ENCODE measurements around the gene RACGAP1. TPM values are rescaled to one million over a fixed set of nuclear protein-coding genes. Genes with fewer than 3 reads are reported as not detected.

Gene RACGAP1
- polyA plus RNA-seq, 1 of the 3 experiments (the other 2 are of a cell fraction): 21.5 TPM

DNA sequence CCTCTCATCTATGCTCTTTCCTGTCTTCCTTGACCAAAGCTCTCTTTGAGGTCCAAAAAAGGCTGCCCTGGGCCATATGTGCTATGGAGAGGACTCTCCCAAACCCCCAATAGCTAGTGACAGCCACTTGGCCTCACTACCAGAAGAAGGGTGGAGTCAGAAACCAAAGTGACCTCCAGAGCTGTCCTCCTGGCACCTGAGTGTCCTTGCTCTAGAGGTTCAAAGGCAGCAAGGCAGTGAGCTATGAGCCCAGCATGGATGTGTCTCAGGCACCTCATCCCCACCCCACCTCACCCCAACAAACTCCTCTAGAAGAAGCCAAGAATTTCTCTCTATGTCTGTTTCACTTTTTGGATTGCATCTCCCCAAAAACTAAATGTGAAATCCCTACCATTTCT is 67.7 kb downstream of the RACGAP1 start:
- Histone ChIP-seq H3K9ac (no peak overlapping the region), H3K4me2 (no peak overlapping the region), H3K27ac (ENCODE audit: low read depth in 2 of 2, low read length in 1 of 2) (no peak overlapping the region), H3K9me2 (no peaks in the 10 kb centered on the region), H2AFZ (ENCODE audit: low read depth) (no peak overlapping the region), H3K9me3 (no peaks in the 10 kb centered on the region), H4K20me1 (ENCODE audit: insufficient read depth) (no peaks in the 10 kb centered on the region), H3K36me3 (replicated peaks in 1 of 2; ENCODE audit: control insufficient read depth in 1 of 2, insufficient read depth in 2 of 2, low read length in 1 of 2) (no peaks in the 10 kb centered on the region), H3K27me3 (ENCODE audit: insufficient read depth) (no peaks in the 10 kb centered on the region), H3K79me2 (ENCODE audit: insufficient read depth) (no peaks in the 10 kb centered on the region), H3K4me1 (ENCODE audit: control insufficient read depth in 1 of 2, insufficient read depth in 2 of 2, low read depth in 1 of 2, low read length in 1 of 2) (peaks cover 0 to 11% of the 10 kb centered on the region in 2 experiments; a peak in 3 of 4 replicates), H3K4me3 (ENCODE audit: low read depth in 2 of 2, low read length in 1 of 2) (no peak overlapping the region), H3F3A (replicated peaks; ENCODE audit: insufficient read depth) (no peaks in the 10 kb centered on the region)
- TF ChIP-seq, protein P1, sequence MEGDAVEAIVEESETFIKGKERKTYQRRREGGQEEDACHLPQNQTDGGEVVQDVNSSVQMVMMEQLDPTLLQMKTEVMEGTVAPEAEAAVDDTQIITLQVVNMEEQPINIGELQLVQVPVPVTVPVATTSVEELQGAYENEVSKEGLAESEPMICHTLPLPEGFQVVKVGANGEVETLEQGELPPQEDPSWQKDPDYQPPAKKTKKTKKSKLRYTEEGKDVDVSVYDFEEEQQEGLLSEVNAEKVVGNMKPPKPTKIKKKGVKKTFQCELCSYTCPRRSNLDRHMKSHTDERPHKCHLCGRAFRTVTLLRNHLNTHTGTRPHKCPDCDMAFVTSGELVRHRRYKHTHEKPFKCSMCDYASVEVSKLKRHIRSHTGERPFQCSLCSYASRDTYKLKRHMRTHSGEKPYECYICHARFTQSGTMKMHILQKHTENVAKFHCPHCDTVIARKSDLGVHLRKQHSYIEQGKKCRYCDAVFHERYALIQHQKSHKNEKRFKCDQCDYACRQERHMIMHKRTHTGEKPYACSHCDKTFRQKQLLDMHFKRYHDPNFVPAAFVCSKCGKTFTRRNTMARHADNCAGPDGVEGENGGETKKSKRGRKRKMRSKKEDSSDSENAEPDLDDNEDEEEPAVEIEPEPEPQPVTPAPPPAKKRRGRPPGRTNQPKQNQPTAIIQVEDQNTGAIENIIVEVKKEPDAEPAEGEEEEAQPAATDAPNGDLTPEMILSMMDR (IDR thresholded peaks at IDR 0.05): no peak
- TF ChIP-seq YY1 (IDR thresholded peaks at IDR 0.05; ENCODE audit: low read depth): no peak
- no peak for TF ChIP-seq NFIC (IDR thresholded peaks at IDR 0.05; ENCODE audit: borderline replicate concordance)
- TF ChIP-seq EZH2phosphoT487 (IDR thresholded peaks at IDR 0.05; ENCODE audit: borderline replicate concordance, low read depth): no peak
- TF ChIP-seq SIN3A (IDR thresholded peaks at IDR 0.05; ENCODE audit: borderline replicate concordance, low read depth, low read length): no peak
- TF ChIP-seq, protein P2, sequence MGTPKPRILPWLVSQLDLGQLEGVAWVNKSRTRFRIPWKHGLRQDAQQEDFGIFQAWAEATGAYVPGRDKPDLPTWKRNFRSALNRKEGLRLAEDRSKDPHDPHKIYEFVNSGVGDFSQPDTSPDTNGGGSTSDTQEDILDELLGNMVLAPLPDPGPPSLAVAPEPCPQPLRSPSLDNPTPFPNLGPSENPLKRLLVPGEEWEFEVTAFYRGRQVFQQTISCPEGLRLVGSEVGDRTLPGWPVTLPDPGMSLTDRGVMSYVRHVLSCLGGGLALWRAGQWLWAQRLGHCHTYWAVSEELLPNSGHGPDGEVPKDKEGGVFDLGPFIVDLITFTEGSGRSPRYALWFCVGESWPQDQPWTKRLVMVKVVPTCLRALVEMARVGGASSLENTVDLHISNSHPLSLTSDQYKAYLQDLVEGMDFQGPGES (IDR thresholded peaks at IDR 0.05; ENCODE audit: low read depth, low read length): no peak
- TF ChIP-seq, protein P3, sequence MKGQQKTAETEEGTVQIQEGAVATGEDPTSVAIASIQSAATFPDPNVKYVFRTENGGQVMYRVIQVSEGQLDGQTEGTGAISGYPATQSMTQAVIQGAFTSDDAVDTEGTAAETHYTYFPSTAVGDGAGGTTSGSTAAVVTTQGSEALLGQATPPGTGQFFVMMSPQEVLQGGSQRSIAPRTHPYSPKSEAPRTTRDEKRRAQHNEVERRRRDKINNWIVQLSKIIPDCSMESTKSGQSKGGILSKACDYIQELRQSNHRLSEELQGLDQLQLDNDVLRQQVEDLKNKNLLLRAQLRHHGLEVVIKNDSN (IDR thresholded peaks at IDR 0.05; ENCODE audit: borderline replicate concordance, low read depth): no peak
- TF ChIP-seq FOXJ3 (CRISPR knock-in tag; IDR thresholded peaks at IDR 0.05): no peak
- no peak for TF ChIP-seq RXRA (IDR thresholded peaks at IDR 0.05; ENCODE audit: borderline replicate concordance, low read depth)
- TF ChIP-seq POLR2AphosphoS5 (IDR thresholded peaks at IDR 0.05; ENCODE audit: low read depth, low read length): no peak
- no peak for TF ChIP-seq GABPA (IDR thresholded peaks at IDR 0.05; ENCODE audit: low read depth)
- TF ChIP-seq TCF12 (IDR thresholded peaks at IDR 0.05): no peak
- TF ChIP-seq, protein P4, sequence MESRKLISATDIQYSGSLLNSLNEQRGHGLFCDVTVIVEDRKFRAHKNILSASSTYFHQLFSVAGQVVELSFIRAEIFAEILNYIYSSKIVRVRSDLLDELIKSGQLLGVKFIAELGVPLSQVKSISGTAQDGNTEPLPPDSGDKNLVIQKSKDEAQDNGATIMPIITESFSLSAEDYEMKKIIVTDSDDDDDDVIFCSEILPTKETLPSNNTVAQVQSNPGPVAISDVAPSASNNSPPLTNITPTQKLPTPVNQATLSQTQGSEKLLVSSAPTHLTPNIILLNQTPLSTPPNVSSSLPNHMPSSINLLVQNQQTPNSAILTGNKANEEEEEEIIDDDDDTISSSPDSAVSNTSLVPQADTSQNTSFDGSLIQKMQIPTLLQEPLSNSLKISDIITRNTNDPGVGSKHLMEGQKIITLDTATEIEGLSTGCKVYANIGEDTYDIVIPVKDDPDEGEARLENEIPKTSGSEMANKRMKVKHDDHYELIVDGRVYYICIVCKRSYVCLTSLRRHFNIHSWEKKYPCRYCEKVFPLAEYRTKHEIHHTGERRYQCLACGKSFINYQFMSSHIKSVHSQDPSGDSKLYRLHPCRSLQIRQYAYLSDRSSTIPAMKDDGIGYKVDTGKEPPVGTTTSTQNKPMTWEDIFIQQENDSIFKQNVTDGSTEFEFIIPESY (IDR thresholded peaks at IDR 0.05; ENCODE audit: borderline replicate concordance, low read depth): no peak
- ChIA-PET POLR2A (no interaction called here), CTCF (interaction anchor here (1.2 to 20.3 kb wide), 5 partner anchors 10 to 107 kb away, joined by 3 to 1401 read pairs (median 40); partner anchors contain the start of gene ASIC1)
- DNase-seq: no peak
